Keratinocyte (primary cell): Measurements from ENCODE around the gene DMRTA2. TPM values are rescaled to one million over a fixed set of nuclear protein-coding genes. Genes with fewer than 3 reads are reported as not detected.
A peak's percentile ranks its signal among the peaks of the same experiment; 100 is the strongest.

Experiments
- DNase-seq: peaks from one replicate; pipeline ENCODE4 v3.0.0-alpha.2; 2011; ENCODE audit warnings: low read depth, missing footprints, low spot score
- FAIRE-seq: peaks from 2 replicates; lab custom pipeline; 2011; peaks lifted over from hg19 to GRCh38; lab: Jason Lieb, UNC
- H2AFZ ChIP-seq: 2 replicates; pipeline ENCODE4 v1.6.0; 2012; ENCODE audit warnings: low read length, control low read depth, inconsistent platforms; ENCODE audit not compliant: control insufficient read depth
- H3K27ac ChIP-seq: 2 replicates; pipeline ENCODE4 v1.5.1; 2011; ENCODE audit warnings: low read length; ENCODE audit not compliant: control insufficient read depth, insufficient read depth
- H3K27me3 ChIP-seq: 3 replicates; pipeline ENCODE4 v1.6.0; 2011; ENCODE audit warnings: low read length; ENCODE audit not compliant: control insufficient read depth, insufficient read depth; ENCODE audit errors: extremely low read depth
- H3K36me3 ChIP-seq, 2 experiments: 2 replicates in 1 of 2; 3 replicates in 1 of 2; pipeline ENCODE4 v1.5.1; 2011; ENCODE audit warnings: low read length in 2 of 2, mild to moderate bottlenecking in 1 of 2; ENCODE audit not compliant: control insufficient read depth in 2 of 2, insufficient read depth in 2 of 2; ENCODE audit errors: extremely low read depth in 1 of 2
- H3K4me1 ChIP-seq: 3 replicates; pipeline ENCODE4 v1.5.1; 2011; ENCODE audit warnings: low read length; ENCODE audit not compliant: control insufficient read depth, insufficient read depth; ENCODE audit errors: extremely low read depth
- H3K4me2 ChIP-seq: 3 replicates; pipeline ENCODE4 v1.6.0; 2011; ENCODE audit warnings: low read depth, low read length; ENCODE audit not compliant: control insufficient read depth, insufficient read depth; ENCODE audit errors: extremely low read depth
- H3K4me3 ChIP-seq, 3 experiments: fragments of 200-600 bp in 1 of 3; sonication (generic) in 1 of 3; 2 replicates in 2 of 3; 3 replicates in 1 of 3; pipeline ENCODE4 v1.5.1; 2011 to 2016; ENCODE audit warnings: low read length in 3 of 3, mild to moderate bottlenecking in 3 of 3, control low read depth in 2 of 3, inconsistent platforms in 1 of 3, low read depth in 1 of 3, mixed read lengths in 1 of 3, mixed run types in 1 of 3, moderate library complexity in 1 of 3; ENCODE audit not compliant: control insufficient read depth in 2 of 3, insufficient read depth in 2 of 3; ENCODE audit errors: extremely low read depth in 1 of 3
- H3K79me2 ChIP-seq: 2 replicates; pipeline ENCODE4 v1.6.0; 2012; ENCODE audit warnings: low read length; ENCODE audit not compliant: control insufficient read depth, insufficient read depth
- H3K9ac ChIP-seq: 3 replicates; pipeline ENCODE4 v1.6.0; 2011; ENCODE audit warnings: low read length; ENCODE audit not compliant: control insufficient read depth, insufficient read depth; ENCODE audit errors: extremely low read depth
- H3K9me1 ChIP-seq: 3 replicates; pipeline ENCODE4 v1.6.0; 2011; ENCODE audit warnings: low read length; ENCODE audit not compliant: control insufficient read depth, insufficient read depth; ENCODE audit errors: extremely low read depth
- H3K9me3 ChIP-seq: 2 replicates; pipeline ENCODE4 v1.5.1; 2012; ENCODE audit warnings: low read depth, low read length; ENCODE audit not compliant: control insufficient read depth
- H4K20me1 ChIP-seq: 3 replicates; pipeline ENCODE4 v1.6.0; 2011; ENCODE audit warnings: low read length; ENCODE audit not compliant: control insufficient read depth, insufficient read depth; ENCODE audit errors: extremely low read depth
- CTCF ChIP-seq, 3 experiments: IDR thresholded peaks in 1 of 3; conservative IDR thresholded peaks in 1 of 3; optimal IDR thresholded peaks in 1 of 3; 2 replicates in 2 of 3; 3 replicates in 1 of 3; pipeline versions ENCODE3 to v1.5.1; 2011; ENCODE audit warnings: low read length in 3 of 3, mild to moderate bottlenecking in 3 of 3, moderate library complexity in 2 of 3, control low read depth in 1 of 3, inconsistent platforms in 1 of 3; ENCODE audit not compliant: insufficient read depth in 2 of 3; ENCODE audit errors: extremely low read depth in 1 of 3
- EZH2 ChIP-seq: IDR thresholded peaks from one replicate; pipeline ENCODE4 v1.6.1; 2012; ENCODE audit warnings: inconsistent platforms, mild to moderate bottlenecking, low read length, moderate library complexity
- dilution Hi-C: fragments of 300-500 bp; cut with MboI; formaldehyde crosslinking; loops from one replicate; pipeline ENCODE4 v1.7.0; 2020; ENCODE audit warnings: low sequenced_read_pairs; ENCODE audit not compliant: extremely low pct_ligation_motif_present
- polyA plus RNA-seq, 5 experiments: library from polyadenylated mRNA; depleted of rRNA in 3 of 5; stranded (reverse) in 3 of 5; stranded (forward) in 1 of 5; unstranded in 1 of 5; fragments of >200 nt; gene quantifications; 1 replicate in 1 of 5; 2 replicates in 3 of 5; 3 replicates in 1 of 5; pipeline versions ENCODE4 v1.2.1 to v1.2.3, GENCODE V29; 2011 to 2012; ENCODE audit warnings: missing spikeins in 2 of 5, low read depth in 1 of 5, low replicate concordance in 1 of 5

The DMRTA2 gene
- polyA plus RNA-seq, 1 donor (not counting 4 experiments of a cell fraction or from before 2014, with no cell fraction given) = 0.01 TPM

- Histone ChIP-seq H3K27ac (no peak overlapping the region), H4K20me1 (no peaks in the 10 kb centered on the region), H3K4me2 (no peak overlapping the region), H3K79me2 (no peaks in the 10 kb centered on the region), H3K9me3 (no peaks in the 10 kb centered on the region), H3K4me3 (no peak overlapping the region), H3K4me1 (no peaks in the 10 kb centered on the region), H2AFZ (no peak overlapping the region), H3K27me3 (no peaks in the 10 kb centered on the region), H3K9me1 (no peaks in the 10 kb centered on the region), H3K36me3 (no peaks in the 10 kb centered on the region), H3K9ac (no peak overlapping the region)
- dilution Hi-C loops = no loop called here
- DNase-seq (no peak), FAIRE-seq (no peak)
- TF ChIP-seq EZH2 = no peak
Observed at GRCh38 chr1:50447961-50448360, 24.7 kb upstream of the DMRTA2 start.

- FAIRE-seq (no peak), DNase-seq (no peak)
- Histone ChIP-seq H3K9ac (no peak overlapping the region), H3K9me3 (no peaks in the 10 kb centered on the region), H3K27me3 (no peaks in the 10 kb centered on the region), H3K4me2 (no peak overlapping the region), H4K20me1 (no peaks in the 10 kb centered on the region), H3K36me3 (no peaks in the 10 kb centered on the region), H3K4me1 (no peaks in the 10 kb centered on the region), H3K79me2 (no peaks in the 10 kb centered on the region), H3K9me1 (no peaks in the 10 kb centered on the region), H3K27ac (no peak overlapping the region), H3K4me3 (no peak overlapping the region), H2AFZ (no peak overlapping the region)
- TF ChIP-seq CTCF (optimal IDR thresholded peaks at IDR 0.05 in 1 of 3, IDR thresholded peaks at IDR 0.05 in 1 of 3, conservative IDR thresholded peaks at IDR 0.05 in 1 of 3; ENCODE audit: extremely low read depth in 1 of 3, insufficient read depth in 2 of 3, low read length in 3 of 3) (no peak), EZH2 (no peak)
- dilution Hi-C loops = no loop called here
Observed at GRCh38 chr1:50441183-50441582, 17.9 kb upstream of the DMRTA2 start.

GRCh38 chr1:50438945-50439344, 15.7 kb upstream of the DMRTA2 start:
- DNase-seq (no peak), FAIRE-seq (no peak)

More at GRCh38 chr1:50438945-50439344, 15.7 kb upstream of the DMRTA2 start:
- dilution Hi-C loops = no loop called here
- no peaks in the 10 kb centered on the region for H3K9me3 ChIP-seq
- no peak overlapping the region for H3K4me3 ChIP-seq
- H3K4me2 ChIP-seq = no peak overlapping the region
- no peaks in the 10 kb centered on the region for H3K27me3 ChIP-seq
- H3K36me3 ChIP-seq = no peaks in the 10 kb centered on the region
- H4K20me1 ChIP-seq = no peaks in the 10 kb centered on the region
- H2AFZ ChIP-seq = no peak overlapping the region
- no peaks in the 10 kb centered on the region for H3K9me1 ChIP-seq
- no peak overlapping the region for H3K9ac ChIP-seq
- H3K27ac ChIP-seq = no peak overlapping the region
- H3K79me2 ChIP-seq = no peaks in the 10 kb centered on the region
- TF ChIP-seq CTCF (optimal IDR thresholded peaks at IDR 0.05 in 1 of 3, IDR thresholded peaks at IDR 0.05 in 1 of 3, conservative IDR thresholded peaks at IDR 0.05 in 1 of 3; ENCODE audit: extremely low read depth in 1 of 3, insufficient read depth in 2 of 3, low read length in 3 of 3) (peak; percentile 19 to 55 (median 31)), EZH2 (no peak)
- no peaks in the 10 kb centered on the region for H3K4me1 ChIP-seq
